ENCODE results near the gene MAPK14.

Gene MAPK14

GRCh38 chr6:36078159-36078558 lies 50.6 kb downstream of the MAPK14 start:
- H3K27me3 ChIP-seq (replicated peaks; ENCODE audit: insufficient read depth, low read length) = no peaks in the 10 kb centered on the region
- no peak overlapping the region for H3K27ac ChIP-seq (ENCODE audit: low read length)
- TF ChIP-seq, protein P1, sequence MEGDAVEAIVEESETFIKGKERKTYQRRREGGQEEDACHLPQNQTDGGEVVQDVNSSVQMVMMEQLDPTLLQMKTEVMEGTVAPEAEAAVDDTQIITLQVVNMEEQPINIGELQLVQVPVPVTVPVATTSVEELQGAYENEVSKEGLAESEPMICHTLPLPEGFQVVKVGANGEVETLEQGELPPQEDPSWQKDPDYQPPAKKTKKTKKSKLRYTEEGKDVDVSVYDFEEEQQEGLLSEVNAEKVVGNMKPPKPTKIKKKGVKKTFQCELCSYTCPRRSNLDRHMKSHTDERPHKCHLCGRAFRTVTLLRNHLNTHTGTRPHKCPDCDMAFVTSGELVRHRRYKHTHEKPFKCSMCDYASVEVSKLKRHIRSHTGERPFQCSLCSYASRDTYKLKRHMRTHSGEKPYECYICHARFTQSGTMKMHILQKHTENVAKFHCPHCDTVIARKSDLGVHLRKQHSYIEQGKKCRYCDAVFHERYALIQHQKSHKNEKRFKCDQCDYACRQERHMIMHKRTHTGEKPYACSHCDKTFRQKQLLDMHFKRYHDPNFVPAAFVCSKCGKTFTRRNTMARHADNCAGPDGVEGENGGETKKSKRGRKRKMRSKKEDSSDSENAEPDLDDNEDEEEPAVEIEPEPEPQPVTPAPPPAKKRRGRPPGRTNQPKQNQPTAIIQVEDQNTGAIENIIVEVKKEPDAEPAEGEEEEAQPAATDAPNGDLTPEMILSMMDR (IDR thresholded peaks at IDR 0.05; ENCODE audit: low read length) = no peak
- no peak for TF ChIP-seq EZH2 (optimal IDR thresholded peaks at IDR 0.05; ENCODE audit: low read depth, low read length)
- TF ChIP-seq EZH2phosphoT487 (IDR thresholded peaks at IDR 0.05; ENCODE audit: low read length) = no peak
- H3K9ac ChIP-seq (ENCODE audit: low read length) = no peak overlapping the region
- no peak overlapping the region for H3K4me3 ChIP-seq (ENCODE audit: low read length)
- no peak overlapping the region for H3K4me2 ChIP-seq (ENCODE audit: low read depth, low read length)
- no peak overlapping the region for H2AFZ ChIP-seq (ENCODE audit: low read length)
- no peaks in the 10 kb centered on the region for H3K9me2 ChIP-seq (replicated peaks; ENCODE audit: insufficient read depth, low read length)
- no peaks in the 10 kb centered on the region for H3K79me2 ChIP-seq (ENCODE audit: low read length)
- no peaks in the 10 kb centered on the region for H3K4me1 ChIP-seq (ENCODE audit: low read length)
- no peaks in the 10 kb centered on the region for H3K9me3 ChIP-seq (replicated peaks; ENCODE audit: insufficient read depth, low read length)
- H4K20me1 ChIP-seq (ENCODE audit: insufficient read depth, low read length) = no peaks in the 10 kb centered on the region
- H3F3A ChIP-seq (ENCODE audit: insufficient read depth, low read length) = no peaks in the 10 kb centered on the region
- peaks cover 7% of the 10 kb centered on the region; the same call in 1 of the 2 replicates for H3K36me3 ChIP-seq (replicated peaks; ENCODE audit: insufficient read depth, low read length)
- DNase-seq = no peak

- no peaks in the 10 kb centered on the region for H3K9me2 ChIP-seq (replicated peaks; ENCODE audit: insufficient read depth, low read length)
- no peaks in the 10 kb centered on the region for H3K4me1 ChIP-seq (ENCODE audit: low read length)
- H3K79me2 ChIP-seq (ENCODE audit: low read length) = no peaks in the 10 kb centered on the region
- H3K4me3 ChIP-seq (ENCODE audit: low read length) = no peak overlapping the region
- H2AFZ ChIP-seq (ENCODE audit: low read length) = no peak overlapping the region
- H3K27ac ChIP-seq (ENCODE audit: low read length) = no peak overlapping the region
- H4K20me1 ChIP-seq (ENCODE audit: insufficient read depth, low read length) = no peaks in the 10 kb centered on the region
- H3K9ac ChIP-seq (ENCODE audit: low read length) = no peak overlapping the region
- H3K4me2 ChIP-seq (ENCODE audit: low read depth, low read length) = no peak overlapping the region
- H3F3A ChIP-seq (ENCODE audit: insufficient read depth, low read length) = no peaks in the 10 kb centered on the region
- peaks cover 7% of the 10 kb centered on the region for H3K36me3 ChIP-seq (replicated peaks; ENCODE audit: insufficient read depth, low read length)
- no peak for DNase-seq
- TF ChIP-seq, protein P1 (IDR thresholded peaks at IDR 0.05; ENCODE audit: low read length) = no peak
- TF ChIP-seq EZH2phosphoT487 (IDR thresholded peaks at IDR 0.05; ENCODE audit: low read length) (no peak), EZH2 (optimal IDR thresholded peaks at IDR 0.05; ENCODE audit: low read depth, low read length) (no peak)
- H3K27me3 ChIP-seq (replicated peaks; ENCODE audit: insufficient read depth, low read length) = no peaks in the 10 kb centered on the region
- no peaks in the 10 kb centered on the region for H3K9me3 ChIP-seq (replicated peaks; ENCODE audit: insufficient read depth, low read length)
Measured at GRCh38 chr6:36079601-36080000, 52.0 kb downstream of the MAPK14 start.

DNA sequence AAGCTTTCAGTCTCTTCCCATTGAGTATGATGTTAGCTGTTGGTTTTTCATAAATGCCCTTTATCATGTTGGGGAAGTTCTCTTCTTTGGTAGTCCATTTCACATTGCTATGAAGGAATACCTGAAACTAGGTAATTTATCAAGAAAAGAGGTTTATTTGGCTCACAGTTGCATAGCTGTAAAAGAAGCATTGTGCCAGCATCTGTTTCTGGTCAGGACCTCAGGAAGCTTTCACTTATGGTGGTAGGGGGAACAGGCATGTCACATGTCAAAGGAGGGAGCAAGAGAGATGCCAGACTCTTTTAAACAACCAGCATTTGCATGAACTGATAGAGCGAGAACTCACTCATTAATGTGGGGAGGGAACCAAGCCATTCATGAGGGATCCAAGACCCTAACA lies 54.7 kb downstream of the MAPK14 start:
- H3K36me3 ChIP-seq (replicated peaks; ENCODE audit: insufficient read depth, low read length) = peaks cover 4% of the 10 kb centered on the region
- no peak overlapping the region for H3K27ac ChIP-seq (ENCODE audit: low read length)

More for the DNA sequence above, 54.7 kb downstream of the MAPK14 start:
- Histone ChIP-seq H3K27me3 (replicated peaks; ENCODE audit: insufficient read depth, low read length) (no peaks in the 10 kb centered on the region), H3K79me2 (ENCODE audit: low read length) (no peaks in the 10 kb centered on the region), H4K20me1 (ENCODE audit: insufficient read depth, low read length) (no peaks in the 10 kb centered on the region), H3K4me1 (ENCODE audit: low read length) (no peaks in the 10 kb centered on the region), H2AFZ (ENCODE audit: low read length) (no peak overlapping the region), H3K9me2 (replicated peaks; ENCODE audit: insufficient read depth, low read length) (no peaks in the 10 kb centered on the region), H3K9ac (ENCODE audit: low read length) (no peak overlapping the region), H3K9me3 (replicated peaks; ENCODE audit: insufficient read depth, low read length) (no peaks in the 10 kb centered on the region), H3K4me3 (ENCODE audit: low read length) (no peak overlapping the region), H3K4me2 (ENCODE audit: low read depth, low read length) (no peak overlapping the region), H3F3A (ENCODE audit: insufficient read depth, low read length) (no peaks in the 10 kb centered on the region)
- TF ChIP-seq EZH2phosphoT487 (IDR thresholded peaks at IDR 0.05; ENCODE audit: low read length) (no peak), EZH2 (optimal IDR thresholded peaks at IDR 0.05; ENCODE audit: low read depth, low read length) (no peak)
- TF ChIP-seq, protein P1 (IDR thresholded peaks at IDR 0.05; ENCODE audit: low read length) = no peak
- DNase-seq = no peak

Data from MM.1S (cell line).